C4-2B (cell line): Measurements from ENCODE around the gene FAM181A.

Experiments
- H3K27ac ChIP-seq: fragments of 450-650 bp; 2 replicates; pipeline ENCODE4 v1.5.1; 2017
- CTCF ChIP-seq: fragments of 450-650 bp; conservative IDR thresholded peaks from 2 replicates; pipeline ENCODE4 v1.5.1; 2017; ENCODE audit warnings: mild to moderate bottlenecking
- ZFX ChIP-seq: fragments of 450-650 bp; IDR thresholded peaks from 2 replicates; pipeline ENCODE4 v1.6.1; 2017

The FAM181A gene

GRCh38 chr14:93897476-93897845 is 29.7 kb upstream of the FAM181A start:
- no peak overlapping the region for H3K27ac ChIP-seq
- TF ChIP-seq ZFX (no peak), CTCF (no peak)

GRCh38 chr14:93898081-93898611 is 29.0 kb upstream of the FAM181A start:
- TF ChIP-seq ZFX (no peak), CTCF (no peak)
- no peak overlapping the region for H3K27ac ChIP-seq

GRCh38 chr14:93898731-93899130 is 28.4 kb upstream of the FAM181A start:
- TF ChIP-seq ZFX = no peak
- TF ChIP-seq CTCF = no peak

GRCh38 chr14:93901813-93902212 is 25.3 kb upstream of the FAM181A start:
- peak overlapping the region; percentile 14; the same call in 1 of the 2 replicates for H3K27ac ChIP-seq
- no peak for TF ChIP-seq CTCF
- TF ChIP-seq ZFX = no peak

More at GRCh38 chr14:93898731-93899130, 28.4 kb upstream of the FAM181A start:
- no peak overlapping the region for H3K27ac ChIP-seq

- no peak overlapping the region for H3K27ac ChIP-seq
These were observed 24.4 kb upstream of the FAM181A start for GRCh38 chr14:93902619-93903307.

GRCh38 chr14:93903342-93904184 is 23.6 kb upstream of the FAM181A start:
- TF ChIP-seq ZFX = no peak
- TF ChIP-seq CTCF = peak; percentile 51
- H3K27ac ChIP-seq = no peak overlapping the region

More at GRCh38 chr14:93902619-93903307, 24.4 kb upstream of the FAM181A start:
- TF ChIP-seq CTCF = no peak
- no peak for TF ChIP-seq ZFX

- H3K27ac ChIP-seq = no peak overlapping the region
- TF ChIP-seq CTCF (no peak), ZFX (no peak)
These were observed 21.5 kb upstream of the FAM181A start for GRCh38 chr14:93905623-93906022.
